ENCODE data around the gene EEIG2. TPM values are rescaled to one million over a fixed set of nuclear protein-coding genes. Genes with fewer than 3 reads are reported as not detected.

The EEIG2 gene
- total and polyA plus RNA-seq, 9 of the 15 experiments (the other 6 are each of a cell fraction or from before 2014, with no cell fraction given) = 6.1 to 26.9 (median 15.2) TPM

GRCh38 chr1:108559215-108560186 lies at the start of gene EEIG2 (continued):
- TF ChIP-seq CBX8 (IDR thresholded peaks at IDR 0.05; ENCODE audit: borderline replicate concordance, extremely low read depth, low read depth, low read length, poor library complexity, severe bottlenecking) (no peak), IRF9 (tag; IDR thresholded peaks at IDR 0.05) (no peak), ZNF253 (CRISPR knock-in tag; conservative IDR thresholded peaks at IDR 0.05) (no peak), NR4A1 (CRISPR knock-in tag; IDR thresholded peaks at IDR 0.05) (no peak), NR4A1 (tag; IDR thresholded peaks at IDR 0.05) (no peak), USF1 (CRISPR knock-in tag; IDR thresholded peaks at IDR 0.05) (no peak), ZNF717 (CRISPR knock-in tag; IDR thresholded peaks at IDR 0.05) (0 out of 2 replicates have a peak, but pooled peaks have one; percentile 22), CTBP1 (IDR thresholded peaks at IDR 0.05; ENCODE audit: borderline replicate concordance) (peak; percentile 79), CAMTA2 (CRISPR knock-in tag; conservative IDR thresholded peaks at IDR 0.05) (no peak), POLR2A (conservative IDR thresholded peaks at IDR 0.05) (no peak; the same call in 1 of the 2 replicates), GABPB2 (CRISPR knock-in tag; conservative IDR thresholded peaks at IDR 0.05) (no peak), ATF1 (CRISPR knock-in tag; IDR thresholded peaks at IDR 0.05) (no peak; the same call in 1 of the 2 replicates), ATF1 (tag; IDR thresholded peaks at IDR 0.05) (peak; percentile 91), GATA2 (CRISPR knock-in tag; IDR thresholded peaks at IDR 0.05) (0 out of 2 replicates have a peak, but pooled peaks have one; percentile 12), MBD2 (IDR thresholded peaks at IDR 0.05; ENCODE audit: borderline replicate concordance, low read depth) (peak; percentile 60; the same call in 1 of the 2 replicates), ZNF592 (IDR thresholded peaks at IDR 0.05) (peak; percentile 26; the same call in 1 of the 2 replicates), ILK (tag; IDR thresholded peaks at IDR 0.05; ENCODE audit: borderline replicate concordance, low read depth) (no peak)
- TF ChIP-seq, protein P1, sequence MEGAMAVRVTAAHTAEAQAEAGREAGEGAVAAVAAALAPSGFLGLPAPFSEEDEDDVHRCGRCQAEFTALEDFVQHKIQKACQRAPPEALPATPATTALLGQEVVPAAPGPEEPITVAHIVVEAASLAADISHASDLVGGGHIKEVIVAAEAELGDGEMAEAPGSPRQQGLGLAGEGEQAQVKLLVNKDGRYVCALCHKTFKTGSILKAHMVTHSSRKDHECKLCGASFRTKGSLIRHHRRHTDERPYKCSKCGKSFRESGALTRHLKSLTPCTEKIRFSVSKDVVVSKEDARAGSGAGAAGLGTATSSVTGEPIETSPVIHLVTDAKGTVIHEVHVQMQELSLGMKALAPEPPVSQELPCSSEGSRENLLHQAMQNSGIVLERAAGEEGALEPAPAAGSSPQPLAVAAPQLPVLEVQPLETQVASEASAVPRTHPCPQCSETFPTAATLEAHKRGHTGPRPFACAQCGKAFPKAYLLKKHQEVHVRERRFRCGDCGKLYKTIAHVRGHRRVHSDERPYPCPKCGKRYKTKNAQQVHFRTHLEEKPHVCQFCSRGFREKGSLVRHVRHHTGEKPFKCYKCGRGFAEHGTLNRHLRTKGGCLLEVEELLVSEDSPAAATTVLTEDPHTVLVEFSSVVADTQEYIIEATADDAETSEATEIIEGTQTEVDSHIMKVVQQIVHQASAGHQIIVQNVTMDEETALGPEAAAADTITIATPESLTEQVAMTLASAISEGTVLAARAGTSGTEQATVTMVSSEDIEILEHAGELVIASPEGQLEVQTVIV (CRISPR knock-in tag; IDR thresholded peaks at IDR 0.05; ENCODE audit: borderline replicate concordance) = no peak

Measured in K562 (cell line).